ENCODE measurements around the gene P2RX1.

Gene P2RX1

DNA sequence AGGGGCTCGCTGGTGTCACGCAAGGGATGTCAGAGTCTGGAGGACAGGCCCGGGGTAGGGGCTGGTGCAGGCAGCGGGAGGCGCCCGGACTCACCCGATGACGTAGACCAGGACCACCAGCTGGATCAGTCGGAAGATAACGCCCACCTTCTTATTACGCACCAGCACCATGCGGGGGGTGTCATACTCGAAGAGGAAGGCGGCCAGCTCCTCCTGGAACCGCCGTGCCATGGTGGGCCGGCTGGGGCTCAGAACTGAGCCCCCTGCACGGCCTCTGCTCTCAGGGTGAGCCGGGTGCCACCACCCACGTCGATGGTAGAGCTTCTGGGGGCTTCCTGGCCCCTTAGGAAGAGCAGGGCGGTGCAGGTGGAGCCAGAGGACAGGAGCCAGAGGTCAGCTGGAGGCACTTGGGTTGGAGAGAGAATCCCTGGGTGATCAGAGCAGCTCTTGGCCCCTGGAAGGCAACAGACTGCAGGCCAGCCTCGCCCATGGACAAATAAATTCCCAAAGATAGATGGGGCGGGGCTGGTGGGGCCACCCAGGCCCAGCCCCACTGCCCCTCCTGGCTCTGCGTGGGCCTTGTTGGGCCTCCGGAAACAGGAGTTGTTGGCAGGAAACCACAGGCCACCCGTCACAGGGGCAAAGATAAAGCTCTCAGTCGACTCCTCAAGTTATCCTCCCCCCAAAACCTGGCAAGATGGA lies at the start of gene P2RX1:
P2RX1 (minus strand) TSS at position 471 of the 702 bp plus-strand sequence; CDS start at position 231, 240 bp downstream.
- no peak for DNase-seq (ENCODE audit: low read depth, low spot score)

DNA sequence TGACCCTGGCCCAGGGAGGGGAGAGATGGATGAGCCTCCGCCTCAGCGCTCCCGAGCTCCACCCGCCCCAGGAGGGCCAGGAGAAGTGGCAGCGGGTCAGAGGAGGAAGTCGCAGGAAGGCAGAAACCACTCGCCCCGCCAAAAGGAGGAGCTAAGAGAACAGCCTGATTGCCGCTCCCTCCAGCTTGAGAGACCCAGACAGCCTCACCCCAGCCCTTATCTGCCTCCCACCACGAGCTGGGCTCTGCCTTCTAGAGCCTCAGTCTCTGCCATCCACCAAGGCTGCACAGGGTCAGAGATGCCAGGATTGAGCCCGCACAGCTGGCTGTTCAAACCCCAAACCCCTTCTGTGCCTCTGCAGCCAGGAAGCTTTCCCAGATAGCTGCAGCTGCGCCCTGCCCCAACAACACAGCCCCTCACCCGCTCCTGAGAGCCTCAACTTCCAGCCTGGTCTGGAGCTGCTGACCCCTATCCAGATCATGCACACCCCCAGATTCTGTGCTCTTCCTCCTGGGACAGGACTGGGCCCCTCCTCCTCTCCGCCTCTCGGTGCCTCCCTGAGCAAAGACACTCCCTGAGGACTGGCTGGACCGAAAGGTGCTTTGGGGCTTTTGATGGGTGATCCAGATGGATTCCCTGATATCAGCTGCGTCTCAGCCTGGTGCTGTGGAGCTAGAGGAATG lies 49.0 kb upstream of the P2RX1 start:
- DNase-seq (ENCODE audit: low read depth, low spot score), result no peak

DNA sequence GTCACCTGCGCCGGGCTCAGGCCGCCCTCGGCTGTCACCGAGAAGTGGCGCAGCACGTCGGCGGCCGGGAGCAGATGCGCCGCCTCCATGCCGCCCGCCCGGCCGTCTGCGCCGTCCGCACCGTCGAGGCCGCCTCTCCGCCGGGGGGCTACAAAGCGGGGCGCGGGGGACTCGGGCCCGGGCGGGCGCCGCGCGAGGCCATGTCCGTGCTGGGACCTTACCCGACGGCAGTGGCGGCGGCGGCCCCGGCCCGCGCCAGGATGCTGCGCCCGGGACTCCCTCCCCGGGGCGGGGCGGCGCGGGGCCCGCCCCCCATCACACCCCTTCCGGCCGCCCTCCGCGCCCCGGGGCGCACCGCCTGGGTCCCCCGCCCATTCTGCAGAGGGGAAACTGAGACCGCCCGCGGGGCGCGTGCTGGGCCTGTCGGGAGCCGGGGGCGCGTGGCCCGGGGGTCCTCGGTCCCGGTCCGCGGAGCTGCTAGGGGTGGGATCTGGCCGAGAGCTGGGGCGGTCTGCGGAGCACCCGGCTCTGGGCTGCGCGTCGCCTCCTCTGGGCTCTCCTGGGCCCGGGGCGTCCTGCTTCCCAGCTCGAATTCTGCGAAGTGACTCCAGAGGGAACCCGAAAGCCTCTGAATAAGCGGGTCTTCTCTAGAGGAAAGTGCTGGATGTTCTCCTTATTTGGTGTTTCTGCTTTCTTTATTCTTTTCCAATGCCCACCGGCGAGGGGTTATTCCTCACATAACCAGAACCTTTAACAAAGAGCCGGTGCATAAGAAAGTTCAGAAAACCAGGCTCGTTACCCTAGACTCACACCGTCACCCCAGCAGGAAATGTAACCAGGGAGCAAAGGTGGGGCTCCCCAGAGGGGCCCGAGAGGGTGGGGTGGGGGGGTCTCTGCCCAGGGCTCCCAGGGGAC lies 48.2 kb upstream of the P2RX1 start, which contains the start of gene ATP2A3:
ATP2A3 (minus strand) TSS at position 235 of the 915 bp plus-strand sequence; CDS start at position 89, 146 bp downstream.
- no peak for DNase-seq (ENCODE audit: low read depth, low spot score)

DNA sequence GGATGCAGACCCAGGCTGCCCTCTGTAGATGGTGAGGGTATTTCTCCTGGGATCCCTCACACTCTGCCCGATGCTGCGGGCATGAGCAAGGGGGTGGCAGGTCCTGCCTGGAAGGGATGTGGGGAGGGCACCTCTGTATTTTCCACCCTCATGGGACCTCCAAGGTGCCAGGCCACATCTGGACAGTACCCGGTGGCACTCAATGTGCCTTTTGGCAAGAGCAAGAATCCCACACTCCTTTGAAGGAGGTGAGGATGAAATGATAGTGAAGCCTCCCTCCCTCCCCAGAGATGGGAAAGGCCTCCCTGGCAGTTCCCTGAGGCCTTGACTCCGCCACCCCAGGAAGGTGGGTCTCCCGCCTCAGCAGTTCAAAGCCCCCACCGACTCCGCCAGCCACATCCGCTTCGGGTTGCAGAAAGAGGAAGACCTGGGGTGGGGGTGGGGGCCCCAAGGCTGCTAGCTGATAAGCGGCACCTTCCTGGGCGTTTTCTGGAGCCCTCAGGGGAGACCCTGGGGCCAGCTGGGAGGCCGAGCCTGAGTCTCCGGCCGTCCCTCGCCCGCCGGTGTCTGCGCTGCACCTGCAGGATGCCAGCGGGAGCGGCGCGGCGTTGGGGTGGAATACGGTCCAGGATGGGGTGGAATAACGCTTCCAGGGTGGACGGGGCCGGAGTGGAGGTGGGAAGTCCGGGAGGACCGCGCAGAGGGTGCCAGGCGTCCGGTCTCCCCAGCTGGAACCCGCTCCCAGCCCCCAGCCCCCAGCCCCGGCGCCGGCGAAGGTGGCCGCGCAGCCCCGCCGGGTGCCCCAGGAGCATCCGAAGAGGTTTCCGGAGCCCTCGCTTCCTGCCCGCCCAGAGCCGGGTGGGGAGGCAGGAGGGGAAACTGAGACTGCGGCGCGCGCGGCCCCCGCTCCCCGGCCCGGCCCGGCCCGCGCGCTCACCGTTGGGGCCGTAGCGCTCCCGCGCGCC lies 47.3 kb upstream of the P2RX1 start:
- DNase-seq (ENCODE audit: low read depth, low spot score), result no peak

DNA sequence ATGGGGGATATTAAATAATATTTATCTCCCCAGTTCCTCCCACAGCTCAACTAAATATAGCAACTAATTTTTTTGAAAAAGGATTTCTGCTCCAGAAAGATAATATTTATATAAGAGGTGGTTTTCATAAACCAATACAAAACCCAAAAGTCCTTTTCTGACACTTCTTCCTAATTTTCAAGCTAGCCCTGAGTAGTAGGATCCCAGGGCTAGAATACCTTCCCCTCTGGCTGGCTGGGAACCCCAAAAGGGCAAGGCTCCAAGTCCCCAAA lies 46.6 kb upstream of the P2RX1 start:
- DNase-seq (ENCODE audit: low read depth, low spot score), result no peak

DNA sequence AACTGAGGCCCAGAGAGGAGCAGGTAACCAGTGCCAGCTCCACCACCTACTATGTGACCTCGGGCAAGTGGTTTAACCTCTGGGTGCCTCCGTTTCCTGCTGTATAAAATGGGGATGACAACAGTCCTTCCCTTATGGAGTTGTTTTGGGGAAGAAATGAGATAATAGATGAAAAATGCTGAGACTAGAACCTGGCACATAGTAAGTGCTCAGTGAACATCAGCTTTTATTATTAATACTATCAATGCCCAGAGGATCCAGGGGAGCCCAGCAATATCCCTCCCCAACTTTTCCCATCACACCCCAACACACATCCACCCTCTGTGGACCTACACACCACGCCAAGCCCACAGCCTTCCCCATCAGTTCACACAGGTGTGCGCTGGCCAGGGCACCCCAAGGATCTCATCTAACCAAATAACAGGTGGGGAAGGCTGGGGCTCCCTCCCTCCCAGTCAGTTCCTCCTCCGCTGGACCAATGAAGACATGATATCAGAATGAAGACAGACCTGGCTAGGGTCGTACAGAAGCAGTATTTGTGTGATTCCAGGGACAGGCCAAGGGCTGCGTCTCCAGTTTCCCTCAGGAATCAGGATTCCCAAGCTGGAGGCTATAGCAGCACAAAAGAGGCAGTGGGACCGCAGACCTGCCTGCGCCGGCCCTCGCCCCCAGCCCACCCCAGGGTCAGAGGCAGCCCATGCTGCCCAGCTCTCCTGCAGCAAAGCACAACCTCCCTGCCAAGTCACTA lies 46.1 kb upstream of the P2RX1 start:
- DNase-seq (ENCODE audit: low read depth, low spot score), result no peak

DNA sequence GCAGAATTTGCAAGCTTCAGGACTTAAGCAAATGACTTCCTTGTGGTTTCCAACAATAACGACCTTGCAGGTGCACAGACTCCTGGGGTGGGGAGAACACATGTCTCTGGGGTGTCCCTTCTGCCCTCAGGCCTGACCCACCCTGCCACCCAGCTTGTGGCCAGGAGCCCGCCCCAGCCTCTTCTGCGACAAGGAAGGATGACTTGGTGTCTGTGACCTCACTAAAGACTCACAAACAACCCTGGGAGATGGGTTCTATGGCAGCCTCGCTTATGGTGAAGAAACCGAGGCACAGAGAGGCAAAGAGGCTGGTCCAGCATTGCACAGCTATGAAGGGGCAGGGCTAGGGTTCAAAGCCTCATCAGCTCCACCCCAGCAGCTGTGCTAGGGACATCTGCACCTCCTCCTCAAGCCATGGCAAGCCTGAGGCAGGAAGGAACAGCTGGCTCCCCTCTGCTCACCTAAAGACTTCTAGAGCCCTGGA lies 45.3 kb upstream of the P2RX1 start:
- no peak for DNase-seq (ENCODE audit: low read depth, low spot score)

DNA sequence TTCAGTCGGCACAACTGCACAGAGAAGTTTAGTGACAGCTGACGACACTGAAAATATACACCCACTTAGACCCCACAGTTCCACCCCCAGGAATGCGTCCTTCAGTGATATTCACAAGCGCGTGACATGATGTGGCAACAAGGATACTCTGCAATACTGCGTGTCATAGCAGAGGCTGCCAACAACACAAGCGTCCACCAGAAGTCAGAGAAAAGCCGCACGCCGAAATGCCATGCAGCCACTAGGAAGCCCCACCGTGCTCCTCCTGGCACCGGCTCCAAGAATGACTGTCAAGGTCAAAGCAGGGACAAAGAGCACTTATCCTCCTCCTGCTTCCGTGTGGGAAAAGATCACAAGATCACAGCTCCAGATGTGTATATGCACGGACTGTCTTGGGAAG lies 44.5 kb upstream of the P2RX1 start:
- DNase-seq (ENCODE audit: low read depth, low spot score), result no peak

DNA sequence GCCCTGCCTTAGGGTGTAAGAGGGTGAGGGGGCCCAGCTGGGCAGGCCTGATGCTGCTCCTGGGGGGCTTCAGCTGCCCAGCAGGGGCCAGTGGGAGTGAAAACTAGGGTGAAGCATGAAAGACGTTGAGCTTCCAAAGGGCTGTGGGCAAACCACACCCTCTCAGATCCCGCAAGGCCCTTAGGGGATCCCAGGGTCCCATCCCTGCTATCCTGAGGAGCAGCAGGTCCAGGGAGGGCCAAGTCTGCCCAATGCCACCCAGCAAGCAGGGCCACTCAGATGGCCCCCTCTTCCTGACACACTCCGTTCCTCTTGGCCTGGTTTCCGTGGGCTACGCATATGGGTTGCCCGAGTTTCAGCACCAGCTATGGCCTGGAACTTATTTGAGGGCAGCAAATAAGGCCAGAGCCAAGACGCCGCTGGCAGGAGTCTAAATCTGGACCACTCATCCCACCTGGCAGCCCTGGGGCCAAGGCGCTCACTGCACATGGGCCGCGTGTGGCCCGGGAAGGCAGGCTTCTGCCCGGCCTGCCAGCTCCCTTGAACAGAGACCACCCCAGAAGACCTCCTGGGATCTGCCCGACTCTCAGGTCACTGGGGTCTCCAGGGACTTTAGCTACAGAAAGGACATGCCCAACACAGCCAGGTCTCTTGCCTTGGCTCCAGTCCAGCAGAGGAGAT lies 43.8 kb upstream of the P2RX1 start:
- no peak for DNase-seq (ENCODE audit: low read depth, low spot score)

DNA sequence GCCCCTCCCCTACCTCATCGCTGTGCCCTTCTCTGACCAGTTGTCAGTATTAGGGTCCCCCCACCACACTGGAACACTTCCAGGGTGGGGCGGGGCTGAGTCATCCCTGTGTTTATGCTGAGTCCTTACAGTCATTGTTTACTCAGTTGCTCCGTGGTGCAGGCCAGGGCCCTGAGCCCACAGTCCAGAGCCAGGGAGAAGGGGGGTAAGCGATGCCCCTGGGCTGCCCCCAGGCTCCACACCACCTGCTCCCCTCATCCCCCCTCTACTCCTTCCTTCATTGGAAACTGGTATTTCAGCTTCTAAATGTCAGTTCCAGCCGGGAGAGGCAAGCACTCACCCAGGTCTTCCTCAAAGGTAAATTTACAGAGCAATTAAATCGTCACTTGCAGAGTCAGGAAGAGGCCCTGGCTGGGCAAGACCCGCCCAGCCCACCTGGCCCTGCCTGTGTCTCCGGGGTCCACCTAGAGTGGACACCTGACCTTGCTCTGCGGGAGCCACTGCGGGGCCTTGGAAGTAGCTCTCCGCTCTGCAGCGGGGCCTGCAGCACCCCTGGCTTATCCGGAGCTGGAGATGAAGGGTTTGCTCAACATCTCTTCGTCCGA lies 43.1 kb upstream of the P2RX1 start:
- DNase-seq (ENCODE audit: low read depth, low spot score), result no peak

DNA sequence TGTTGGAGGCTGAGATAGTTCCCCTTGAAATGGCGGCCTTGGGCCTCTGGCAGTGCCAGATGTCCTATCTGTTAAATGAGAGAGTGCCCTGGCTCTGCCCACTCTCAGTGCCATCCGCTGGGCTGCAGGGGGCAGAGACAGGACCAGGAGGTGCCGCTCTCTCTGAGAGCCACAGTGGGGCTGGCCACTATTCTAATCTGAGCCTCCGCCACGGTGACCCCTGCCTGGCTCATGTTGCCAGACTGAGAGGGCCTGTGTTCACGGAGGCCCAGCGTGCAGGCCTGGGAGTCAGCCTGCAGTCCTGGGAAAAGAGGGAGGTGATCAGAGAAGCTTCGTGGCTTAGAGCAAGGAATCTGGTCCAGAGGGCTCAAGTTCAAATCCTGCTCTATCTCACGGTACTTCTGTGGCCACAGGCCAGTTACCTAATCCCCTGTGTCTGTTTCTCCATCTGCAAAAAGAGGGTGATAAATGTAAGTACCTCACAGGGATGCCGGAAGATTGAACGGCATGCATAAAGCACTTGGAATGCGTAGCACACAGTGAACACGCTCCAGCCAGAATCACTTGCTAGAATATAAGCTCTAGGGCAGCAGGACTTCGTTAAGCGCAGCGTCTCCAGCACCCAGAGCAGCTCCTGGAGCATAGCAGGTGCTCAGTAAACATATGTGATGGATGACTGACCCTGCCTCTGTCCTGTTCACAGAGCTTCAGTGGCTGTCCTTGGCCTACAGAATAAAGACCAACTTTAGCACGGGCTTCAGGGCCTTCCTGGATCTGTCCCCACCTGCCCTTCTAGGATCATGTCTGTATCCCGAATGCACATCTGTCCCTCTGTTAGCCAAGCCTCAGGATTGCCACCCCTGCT lies 41.7 kb upstream of the P2RX1 start:
- no peak for DNase-seq (ENCODE audit: low read depth, low spot score)

DNA sequence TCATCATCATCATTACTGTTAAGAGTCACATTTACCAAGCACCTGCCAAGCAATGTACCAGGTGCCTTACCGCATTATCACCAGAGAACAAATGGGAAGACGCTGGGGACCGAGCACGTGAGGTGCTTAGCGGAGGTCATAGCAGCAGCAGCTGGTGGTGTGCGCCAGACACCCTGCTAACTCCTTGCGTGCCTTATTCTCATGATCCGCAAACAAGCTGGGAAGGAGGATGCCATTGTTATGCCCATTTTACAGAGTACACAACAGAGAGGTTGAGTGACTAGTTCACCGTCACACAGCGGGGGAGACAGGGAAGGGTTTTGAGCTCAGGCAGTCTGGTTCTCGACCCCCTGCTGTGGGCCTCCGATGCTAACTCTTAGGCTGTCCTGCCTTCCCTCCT lies 40.7 kb upstream of the P2RX1 start:
- DNase-seq (ENCODE audit: low read depth, low spot score), result no peak

DNA sequence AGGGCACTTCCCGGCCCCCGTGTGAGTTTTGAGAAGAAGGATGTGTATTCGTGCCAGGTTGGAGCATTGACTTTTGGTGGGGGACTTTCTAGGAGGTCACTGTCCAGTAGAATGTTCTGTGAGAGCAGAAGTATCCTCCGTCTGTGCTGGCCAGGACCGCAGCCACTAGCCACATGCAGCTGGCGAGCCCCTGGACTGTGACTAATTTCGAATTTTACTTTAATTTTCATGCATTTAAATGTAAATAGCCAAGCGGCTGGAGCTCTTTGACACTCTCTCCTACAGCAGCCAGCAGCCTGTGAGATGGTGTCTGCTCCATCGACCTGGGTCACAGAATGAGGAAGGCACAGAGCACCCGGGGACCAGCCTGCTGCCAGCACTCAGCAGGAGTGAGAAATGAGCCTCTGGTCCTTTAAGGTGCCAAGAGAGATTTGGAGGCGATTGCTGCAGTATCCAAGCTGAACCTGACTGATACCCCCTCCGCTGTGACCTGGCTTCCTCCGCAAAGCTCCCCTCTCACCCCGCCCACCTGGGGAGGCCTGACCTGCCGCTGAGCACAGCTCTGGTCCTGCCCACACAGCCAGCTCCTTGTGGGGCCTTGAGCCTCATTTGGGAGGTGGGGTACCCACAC lies 40.2 kb upstream of the P2RX1 start:
- DNase-seq (ENCODE audit: low read depth, low spot score), result no peak

DNA sequence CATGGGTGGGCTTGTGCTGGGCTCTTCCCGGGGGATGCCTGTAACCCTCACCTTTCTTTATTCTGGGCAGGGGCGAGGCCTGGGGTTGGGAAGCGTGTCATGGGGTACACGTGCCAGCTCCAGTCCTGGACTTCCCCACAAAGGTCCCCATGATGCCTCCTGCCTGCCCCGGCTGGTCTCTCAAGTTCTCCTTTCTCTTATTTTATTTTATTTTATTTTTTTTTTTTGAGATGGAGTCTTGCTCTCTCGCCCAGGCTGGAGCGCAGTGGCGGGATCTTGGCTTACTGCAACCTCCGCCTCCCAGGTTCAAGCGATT lies 39.4 kb upstream of the P2RX1 start:
- DNase-seq (ENCODE audit: low read depth, low spot score), result no peak

DNA sequence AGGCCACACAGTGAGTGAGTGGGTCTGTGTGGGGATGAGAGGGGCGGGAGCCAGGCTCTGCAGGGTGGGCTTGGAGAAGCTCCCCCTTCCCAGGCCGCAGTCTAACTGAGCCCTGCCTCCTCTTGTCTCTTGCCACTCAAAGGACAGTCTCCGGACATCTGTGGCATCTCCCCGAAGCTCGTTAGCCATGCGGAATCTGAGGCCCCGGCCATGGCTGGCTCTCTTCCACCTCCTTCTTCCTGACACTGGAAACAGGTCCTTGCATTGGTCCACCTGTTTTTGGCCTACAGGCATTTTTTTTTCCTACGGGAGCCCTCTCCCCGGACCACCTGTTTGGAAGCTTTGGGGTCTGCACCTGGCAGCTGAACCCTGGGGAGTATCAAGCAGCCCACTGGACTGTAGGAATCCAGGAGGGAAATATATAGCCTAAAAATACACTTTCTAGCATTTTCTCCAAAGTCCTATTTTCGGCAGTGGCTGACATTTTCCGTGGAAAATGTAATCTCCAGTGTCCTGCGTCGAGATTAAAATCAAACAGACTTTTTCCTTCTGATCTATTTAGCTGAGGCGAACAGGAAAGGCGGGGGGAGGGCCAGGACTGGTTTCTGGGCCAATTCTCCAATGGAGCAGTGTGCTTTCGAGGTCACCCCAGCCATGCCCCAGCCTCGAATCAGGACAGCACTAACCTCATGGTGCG lies 38.9 kb upstream of the P2RX1 start:
- no peak for DNase-seq (ENCODE audit: low read depth, low spot score)

DNA sequence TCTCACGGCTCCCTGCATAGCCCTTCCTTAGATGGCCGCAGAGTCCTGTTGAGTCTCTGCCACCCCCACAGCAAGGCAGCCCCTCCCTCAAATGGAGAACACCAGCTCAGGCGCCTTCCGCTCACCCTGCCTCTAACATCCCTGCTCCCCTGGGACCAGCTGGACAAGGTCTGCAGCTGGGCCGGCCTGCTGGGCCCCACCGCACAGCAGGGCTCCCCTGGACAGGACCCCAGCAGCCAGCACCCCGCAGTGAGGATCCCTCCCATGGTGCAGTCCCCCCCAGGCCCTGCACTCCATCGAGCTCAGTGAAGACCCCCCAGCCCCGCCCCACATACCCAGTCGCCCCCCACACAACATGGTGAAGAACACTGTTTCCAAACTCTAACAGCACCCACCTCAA lies 37.8 kb upstream of the P2RX1 start:
- no peak for DNase-seq (ENCODE audit: low read depth, low spot score)

DNA sequence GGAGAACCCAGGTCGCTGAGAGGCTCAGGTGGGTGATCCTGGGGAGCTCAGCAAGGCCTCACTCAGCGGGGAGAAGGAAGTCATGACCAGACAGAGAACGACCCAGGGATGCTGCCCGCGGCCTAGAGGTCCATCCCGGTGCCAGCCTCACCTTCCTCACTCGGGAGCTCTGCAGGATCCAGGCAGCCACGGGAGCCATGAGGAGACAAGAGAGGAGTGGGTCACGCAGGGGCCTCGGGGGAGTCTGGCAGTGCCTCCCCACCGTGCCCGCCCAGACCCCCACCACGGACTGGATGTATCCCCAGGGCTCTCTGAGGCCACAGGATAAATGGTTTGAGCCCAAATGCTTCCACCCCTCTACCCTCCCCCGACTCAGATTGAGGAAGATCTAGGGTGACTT lies 37.3 kb upstream of the P2RX1 start:
- DNase-seq (ENCODE audit: low read depth, low spot score), result no peak

DNA sequence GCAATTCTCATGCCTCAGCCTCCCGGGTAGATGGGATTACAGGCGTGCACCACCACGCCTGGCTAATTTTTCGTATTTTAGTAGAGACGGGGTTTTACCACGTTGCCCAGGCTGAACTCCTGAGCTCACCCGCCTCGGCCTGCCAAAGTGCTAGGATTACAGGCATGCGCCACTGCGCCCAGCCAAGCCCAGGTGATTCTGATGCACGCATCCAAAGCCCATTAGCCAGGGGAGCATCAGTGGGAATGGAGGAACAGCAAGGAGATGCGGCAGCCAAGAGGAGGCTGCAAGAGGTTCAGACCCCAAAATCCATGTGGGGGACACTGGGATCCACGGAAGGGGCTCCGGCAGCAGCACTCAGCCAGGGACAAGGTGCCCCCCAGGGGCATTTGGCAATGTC lies 35.9 kb upstream of the P2RX1 start:
- DNase-seq (ENCODE audit: low read depth, low spot score), result no peak

Data from iPS DF 19.7 (cell line).